GM06990 (cell line): ENCODE measurements around the gene DNAH10.

Experiments
- DNase-seq: peaks from one replicate; pipeline ENCODE4 v3.0.0-alpha.2; 2011; ENCODE audit not compliant: insufficient read length; ENCODE audit errors: extremely low read depth
- H3K27me3 ChIP-seq: replicated peaks from 2 replicates; pipeline ENCODE4 v1.6.0; 2011; ENCODE audit warnings: low read length; ENCODE audit not compliant: control insufficient read depth, insufficient read depth
- H3K36me3 ChIP-seq: 2 replicates; pipeline ENCODE4 v1.5.1; 2011; ENCODE audit warnings: low read length; ENCODE audit not compliant: control insufficient read depth, insufficient read depth
- H3K4me3 ChIP-seq: replicated peaks from 2 replicates; pipeline ENCODE4 v1.5.1; 2011; ENCODE audit warnings: low read depth, mild to moderate bottlenecking, control low read depth, low read length
- TF ChIP-seq, protein P1 (sequence below): IDR thresholded peaks from 2 replicates; pipeline ENCODE4 v1.5.1; 2011; ENCODE audit warnings: low read length, control low read depth, mild to moderate bottlenecking, inconsistent platforms; ENCODE audit not compliant: insufficient read depth, poor library complexity, severe bottlenecking

The DNAH10 gene

DNA sequence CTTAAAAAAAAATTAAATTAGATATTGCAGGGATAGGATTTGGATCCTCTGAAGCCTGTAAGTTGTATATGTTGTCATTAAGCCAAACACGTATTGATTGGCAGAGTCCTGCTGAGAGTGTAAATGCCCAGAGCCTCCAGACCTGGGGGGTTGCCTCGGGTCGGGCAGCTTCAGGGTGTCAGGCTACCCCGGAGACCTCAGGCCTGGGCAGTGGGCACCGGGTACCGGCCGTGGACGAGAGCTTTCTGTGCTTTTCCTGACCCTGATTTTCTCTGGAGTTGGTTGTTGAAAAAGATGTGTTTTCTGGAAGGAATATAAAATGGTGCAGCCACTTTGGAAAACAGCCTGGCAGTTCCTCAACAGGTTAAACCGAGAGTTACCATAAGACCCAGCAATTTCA lies 96.1 kb downstream of the DNAH10 start:
- no peaks in the 10 kb centered on the region for H3K36me3 ChIP-seq
- H3K4me3 ChIP-seq: no peak overlapping the region
- no peak for DNase-seq
- no peaks in the 10 kb centered on the region; the same call in 1 of the 2 replicates for H3K27me3 ChIP-seq
- TF ChIP-seq, protein P1, sequence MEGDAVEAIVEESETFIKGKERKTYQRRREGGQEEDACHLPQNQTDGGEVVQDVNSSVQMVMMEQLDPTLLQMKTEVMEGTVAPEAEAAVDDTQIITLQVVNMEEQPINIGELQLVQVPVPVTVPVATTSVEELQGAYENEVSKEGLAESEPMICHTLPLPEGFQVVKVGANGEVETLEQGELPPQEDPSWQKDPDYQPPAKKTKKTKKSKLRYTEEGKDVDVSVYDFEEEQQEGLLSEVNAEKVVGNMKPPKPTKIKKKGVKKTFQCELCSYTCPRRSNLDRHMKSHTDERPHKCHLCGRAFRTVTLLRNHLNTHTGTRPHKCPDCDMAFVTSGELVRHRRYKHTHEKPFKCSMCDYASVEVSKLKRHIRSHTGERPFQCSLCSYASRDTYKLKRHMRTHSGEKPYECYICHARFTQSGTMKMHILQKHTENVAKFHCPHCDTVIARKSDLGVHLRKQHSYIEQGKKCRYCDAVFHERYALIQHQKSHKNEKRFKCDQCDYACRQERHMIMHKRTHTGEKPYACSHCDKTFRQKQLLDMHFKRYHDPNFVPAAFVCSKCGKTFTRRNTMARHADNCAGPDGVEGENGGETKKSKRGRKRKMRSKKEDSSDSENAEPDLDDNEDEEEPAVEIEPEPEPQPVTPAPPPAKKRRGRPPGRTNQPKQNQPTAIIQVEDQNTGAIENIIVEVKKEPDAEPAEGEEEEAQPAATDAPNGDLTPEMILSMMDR: no peak

DNA sequence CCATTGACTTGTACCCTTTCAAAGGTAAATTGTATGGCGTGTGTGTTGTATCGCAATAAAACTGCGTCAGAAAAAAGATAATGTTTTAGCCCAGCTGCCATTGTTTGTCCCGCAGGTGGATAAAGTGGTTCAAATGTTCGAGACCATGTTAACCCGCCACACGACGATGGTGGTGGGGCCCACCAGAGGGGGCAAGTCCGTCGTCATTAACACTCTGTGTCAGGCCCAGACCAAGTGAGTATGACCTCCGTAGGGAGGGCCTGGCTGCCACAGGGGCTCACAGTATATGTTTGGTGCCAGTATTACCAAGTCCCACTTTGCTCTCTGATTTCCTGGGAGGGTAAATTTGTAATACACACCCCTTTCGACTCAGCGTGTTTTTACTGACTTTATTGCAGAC lies 96.9 kb downstream of the DNAH10 start:
- Histone ChIP-seq H3K36me3 (no peaks in the 10 kb centered on the region), H3K4me3 (no peak overlapping the region), H3K27me3 (no peaks in the 10 kb centered on the region; the same call in 1 of the 2 replicates)
- TF ChIP-seq, protein P1: no peak
- DNase-seq: no peak

DNA sequence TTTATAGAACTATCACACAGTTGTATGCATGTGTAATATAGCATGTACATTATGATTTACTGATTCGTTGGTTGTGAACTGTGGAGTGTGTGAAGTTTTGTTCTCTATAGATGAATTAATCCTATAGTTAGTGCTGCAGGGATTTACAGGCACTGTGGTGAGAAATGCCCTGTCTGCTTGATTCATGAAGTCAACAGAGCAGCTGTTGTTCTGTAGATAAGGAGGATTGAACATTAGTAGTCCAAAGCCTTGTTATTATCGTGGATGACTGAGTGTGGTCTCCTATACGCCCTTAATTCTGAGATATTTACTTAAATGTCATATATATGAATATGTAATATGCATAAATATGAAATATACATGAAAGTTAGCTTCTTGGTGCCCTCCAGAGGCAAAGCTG lies 98.3 kb downstream of the DNAH10 start:
- H3K4me3 ChIP-seq: no peak overlapping the region
- TF ChIP-seq, protein P1: no peak
- DNase-seq: no peak
- H3K27me3 ChIP-seq: no peaks in the 10 kb centered on the region; the same call in 1 of the 2 replicates
- no peaks in the 10 kb centered on the region for H3K36me3 ChIP-seq

DNA sequence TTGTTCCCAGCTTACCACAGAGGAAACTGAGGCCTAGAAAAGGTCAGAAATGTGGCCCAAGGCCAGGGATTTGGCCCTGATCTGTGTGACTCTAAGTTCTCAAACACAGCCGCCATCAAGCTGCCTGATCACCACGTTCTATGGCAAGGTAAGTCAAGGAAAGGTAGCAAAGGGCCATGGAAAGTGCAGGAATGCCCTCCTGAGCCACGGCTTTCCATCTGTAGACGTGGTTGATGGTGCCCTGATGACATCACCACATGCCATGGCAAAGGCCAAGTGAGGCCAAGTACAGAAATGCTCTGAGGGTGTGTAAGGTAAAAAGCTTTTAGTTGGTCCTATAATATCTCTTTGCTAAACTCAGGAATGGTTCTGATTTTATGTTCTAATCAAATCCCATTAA lies 99.3 kb downstream of the DNAH10 start:
- no peak overlapping the region for H3K4me3 ChIP-seq
- H3K27me3 ChIP-seq: no peaks in the 10 kb centered on the region; the same call in 1 of the 2 replicates
- no peak for DNase-seq
- TF ChIP-seq, protein P1: no peak
- H3K36me3 ChIP-seq: no peaks in the 10 kb centered on the region

DNA sequence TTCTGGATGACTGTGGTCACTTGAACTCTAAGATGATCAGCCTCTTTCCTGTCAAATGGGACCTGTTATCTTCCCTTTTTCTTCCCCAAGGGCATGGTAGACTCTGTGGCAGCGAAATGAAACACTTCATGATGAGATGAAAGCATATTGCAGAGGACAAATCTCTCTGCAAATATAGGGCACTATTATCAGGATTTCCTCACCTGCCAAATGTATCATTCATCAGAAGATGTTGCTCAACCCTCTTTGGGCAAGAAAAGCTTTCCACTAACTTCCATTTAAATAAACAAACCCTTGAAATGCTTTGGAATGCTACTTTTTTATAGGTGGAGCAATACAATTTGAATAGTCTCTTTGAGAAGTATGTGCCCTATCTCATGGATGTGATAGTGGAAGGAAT lies 105.0 kb downstream of the DNAH10 start:
- H3K27me3 ChIP-seq: no peaks in the 10 kb centered on the region; the same call in 1 of the 2 replicates
- TF ChIP-seq, protein P1: no peak
- no peak for DNase-seq
- H3K36me3 ChIP-seq: no peaks in the 10 kb centered on the region
- no peak overlapping the region for H3K4me3 ChIP-seq

DNA sequence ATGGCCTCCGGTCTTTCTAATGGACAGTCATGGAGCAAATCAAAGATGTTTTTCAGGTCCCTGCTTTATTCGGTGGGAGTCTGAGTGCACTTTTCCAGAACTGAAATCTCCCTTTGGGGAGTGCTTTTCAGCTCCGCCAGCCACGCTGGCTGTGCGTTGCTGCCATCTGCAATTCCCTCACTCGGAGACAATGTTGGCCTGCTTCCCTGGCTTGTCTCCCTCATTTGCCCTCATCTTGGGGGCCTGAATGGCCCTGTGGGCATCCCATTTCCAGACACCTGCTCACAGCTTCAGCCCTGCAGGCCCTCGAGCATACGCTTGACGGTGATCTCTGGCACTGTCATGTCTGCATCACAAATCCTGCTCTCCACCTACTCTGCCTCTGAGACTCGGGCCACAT lies 106.7 kb downstream of the DNAH10 start:
- TF ChIP-seq, protein P1: no peak
- H3K27me3 ChIP-seq: peaks cover 2% of the 10 kb centered on the region

More for the DNA sequence above, 106.7 kb downstream of the DNAH10 start:
- Histone ChIP-seq H3K36me3 (no peaks in the 10 kb centered on the region), H3K4me3 (no peak overlapping the region)
- no peak for DNase-seq
